Measurements from ENCODE around the gene JAZF1. TPM values are rescaled to one million over a fixed set of nuclear protein-coding genes. Genes with fewer than 3 reads are reported as not detected.

JAZF1 gene
- polyA plus RNA-seq, 1 donor, result 11.4 TPM

GRCh38 chr7:28112467-28112866 lies 68.1 kb downstream of the JAZF1 start:
- no peaks in the 10 kb centered on the region for H3K9me3 ChIP-seq (ENCODE audit: control insufficient read depth, low read depth, low read length)
- H3K4me1 ChIP-seq (ENCODE audit: control insufficient read depth, insufficient read depth, low read length), result no peaks in the 10 kb centered on the region
- H3K36me3 ChIP-seq (ENCODE audit: control insufficient read depth, insufficient read depth, low read length), result no peaks in the 10 kb centered on the region
- DNase-seq, result no peak
- no peak overlapping the region for H3K27ac ChIP-seq (ENCODE audit: low read length)
- H3K27me3 ChIP-seq (ENCODE audit: control insufficient read depth, insufficient read depth, low read length), result no peaks in the 10 kb centered on the region
- no peak overlapping the region for H3K4me3 ChIP-seq (ENCODE audit: low read length)
- no CpG with 5 or more reads among the region's 3 CpGs for WGBS (ENCODE audit: insufficient coverage, low lambda C conversion rate)

GRCh38 chr7:28112012-28112411 lies 68.6 kb downstream of the JAZF1 start:
- Histone ChIP-seq H3K27me3 (ENCODE audit: control insufficient read depth, insufficient read depth, low read length) (no peaks in the 10 kb centered on the region), H3K4me3 (ENCODE audit: low read length) (no peak overlapping the region), H3K9me3 (ENCODE audit: control insufficient read depth, low read depth, low read length) (no peaks in the 10 kb centered on the region), H3K36me3 (ENCODE audit: control insufficient read depth, insufficient read depth, low read length) (no peaks in the 10 kb centered on the region), H3K4me1 (ENCODE audit: control insufficient read depth, insufficient read depth, low read length) (no peaks in the 10 kb centered on the region), H3K27ac (ENCODE audit: low read length) (no peak overlapping the region)
- DNase-seq, result no peak
- WGBS (ENCODE audit: insufficient coverage, low lambda C conversion rate), result 100% methylated on average over 1 of the region's 3 CpGs

- WGBS (ENCODE audit: insufficient coverage, low lambda C conversion rate), result 100% methylated on average over 1 of the region's 4 CpGs
- H3K27ac ChIP-seq (ENCODE audit: low read length), result no peak overlapping the region
- no peaks in the 10 kb centered on the region for H3K27me3 ChIP-seq (ENCODE audit: control insufficient read depth, insufficient read depth, low read length)
- H3K4me3 ChIP-seq (ENCODE audit: low read length), result no peak overlapping the region
- H3K36me3 ChIP-seq (ENCODE audit: control insufficient read depth, insufficient read depth, low read length), result no peaks in the 10 kb centered on the region
- no peak for DNase-seq
- no peaks in the 10 kb centered on the region for H3K4me1 ChIP-seq (ENCODE audit: control insufficient read depth, insufficient read depth, low read length)
- H3K9me3 ChIP-seq (ENCODE audit: control insufficient read depth, low read depth, low read length), result no peaks in the 10 kb centered on the region
These were observed 70.1 kb downstream of the JAZF1 start for GRCh38 chr7:28110427-28111012.

GRCh38 chr7:28108747-28109146 lies 71.8 kb downstream of the JAZF1 start:
- no peaks in the 10 kb centered on the region for H3K36me3 ChIP-seq (ENCODE audit: control insufficient read depth, insufficient read depth, low read length)
- no peaks in the 10 kb centered on the region for H3K9me3 ChIP-seq (ENCODE audit: control insufficient read depth, low read depth, low read length)
- H3K27ac ChIP-seq (ENCODE audit: low read length), result no peak overlapping the region
- H3K4me3 ChIP-seq (ENCODE audit: low read length), result no peak overlapping the region
- no peak for DNase-seq
- WGBS (ENCODE audit: insufficient coverage, low lambda C conversion rate), result 80% methylated on average over 1 of the region's 3 CpGs
- H3K27me3 ChIP-seq (ENCODE audit: control insufficient read depth, insufficient read depth, low read length), result no peaks in the 10 kb centered on the region
- H3K4me1 ChIP-seq (ENCODE audit: control insufficient read depth, insufficient read depth, low read length), result no peaks in the 10 kb centered on the region

- no peaks in the 10 kb centered on the region for H3K27me3 ChIP-seq (ENCODE audit: control insufficient read depth, insufficient read depth, low read length)
- no peaks in the 10 kb centered on the region for H3K9me3 ChIP-seq (ENCODE audit: control insufficient read depth, low read depth, low read length)
- no peak overlapping the region for H3K4me3 ChIP-seq (ENCODE audit: low read length)
- no peak overlapping the region for H3K27ac ChIP-seq (ENCODE audit: low read length)
- no peaks in the 10 kb centered on the region for H3K4me1 ChIP-seq (ENCODE audit: control insufficient read depth, insufficient read depth, low read length)
- no CpG with 5 or more reads among the region's 3 CpGs for WGBS (ENCODE audit: insufficient coverage, low lambda C conversion rate)
- DNase-seq, result no peak
- H3K36me3 ChIP-seq (ENCODE audit: control insufficient read depth, insufficient read depth, low read length), result no peaks in the 10 kb centered on the region
These were observed 72.6 kb downstream of the JAZF1 start for GRCh38 chr7:28107960-28108359.

- Histone ChIP-seq H3K36me3 (ENCODE audit: control insufficient read depth, insufficient read depth, low read length) (no peaks in the 10 kb centered on the region), H3K27ac (ENCODE audit: low read length) (no peak overlapping the region), H3K9me3 (ENCODE audit: control insufficient read depth, low read depth, low read length) (no peaks in the 10 kb centered on the region), H3K4me3 (ENCODE audit: low read length) (no peak overlapping the region), H3K4me1 (ENCODE audit: control insufficient read depth, insufficient read depth, low read length) (no peaks in the 10 kb centered on the region), H3K27me3 (ENCODE audit: control insufficient read depth, insufficient read depth, low read length) (no peaks in the 10 kb centered on the region)
- DNase-seq, result no peak
- WGBS (ENCODE audit: insufficient coverage, low lambda C conversion rate), result 80% methylated on average over 1 of the region's 6 CpGs
These were observed 74.2 kb downstream of the JAZF1 start for GRCh38 chr7:28106321-28106829.

GRCh38 chr7:28105234-28105633 lies 75.4 kb downstream of the JAZF1 start:
- Histone ChIP-seq H3K4me3 (ENCODE audit: low read length) (no peak overlapping the region), H3K27me3 (ENCODE audit: control insufficient read depth, insufficient read depth, low read length) (no peaks in the 10 kb centered on the region), H3K36me3 (ENCODE audit: control insufficient read depth, insufficient read depth, low read length) (no peaks in the 10 kb centered on the region), H3K27ac (ENCODE audit: low read length) (no peak overlapping the region), H3K4me1 (ENCODE audit: control insufficient read depth, insufficient read depth, low read length) (no peaks in the 10 kb centered on the region), H3K9me3 (ENCODE audit: control insufficient read depth, low read depth, low read length) (no peaks in the 10 kb centered on the region)
- DNase-seq, result no peak
- WGBS (ENCODE audit: insufficient coverage, low lambda C conversion rate), result 89% methylated on average over 1 of the region's 6 CpGs

GRCh38 chr7:28104811-28105210 lies 75.8 kb downstream of the JAZF1 start:
- WGBS (ENCODE audit: insufficient coverage, low lambda C conversion rate), result 80% methylated on average over 1 of the region's 4 CpGs
- H3K4me1 ChIP-seq (ENCODE audit: control insufficient read depth, insufficient read depth, low read length), result no peaks in the 10 kb centered on the region

GRCh38 chr7:28104041-28104541 lies 76.5 kb downstream of the JAZF1 start:
- no peaks in the 10 kb centered on the region for H3K36me3 ChIP-seq (ENCODE audit: control insufficient read depth, insufficient read depth, low read length)
- no peaks in the 10 kb centered on the region for H3K9me3 ChIP-seq (ENCODE audit: control insufficient read depth, low read depth, low read length)
- no peak overlapping the region for H3K27ac ChIP-seq (ENCODE audit: low read length)
- DNase-seq, result no peak
- no peak overlapping the region for H3K4me3 ChIP-seq (ENCODE audit: low read length)
- no peaks in the 10 kb centered on the region for H3K27me3 ChIP-seq (ENCODE audit: control insufficient read depth, insufficient read depth, low read length)
- WGBS (ENCODE audit: insufficient coverage, low lambda C conversion rate), result 80% methylated on average over 1 of the region's 3 CpGs
- H3K4me1 ChIP-seq (ENCODE audit: control insufficient read depth, insufficient read depth, low read length), result no peaks in the 10 kb centered on the region

More at GRCh38 chr7:28104811-28105210, 75.8 kb downstream of the JAZF1 start:
- H3K9me3 ChIP-seq (ENCODE audit: control insufficient read depth, low read depth, low read length), result no peaks in the 10 kb centered on the region
- H3K27me3 ChIP-seq (ENCODE audit: control insufficient read depth, insufficient read depth, low read length), result no peaks in the 10 kb centered on the region
- DNase-seq, result no peak
- no peak overlapping the region for H3K27ac ChIP-seq (ENCODE audit: low read length)
- H3K36me3 ChIP-seq (ENCODE audit: control insufficient read depth, insufficient read depth, low read length), result no peaks in the 10 kb centered on the region
- H3K4me3 ChIP-seq (ENCODE audit: low read length), result no peak overlapping the region

GRCh38 chr7:28102797-28103196 lies 77.8 kb downstream of the JAZF1 start:
- Histone ChIP-seq H3K36me3 (ENCODE audit: control insufficient read depth, insufficient read depth, low read length) (no peaks in the 10 kb centered on the region), H3K27me3 (ENCODE audit: control insufficient read depth, insufficient read depth, low read length) (no peaks in the 10 kb centered on the region), H3K27ac (ENCODE audit: low read length) (no peak overlapping the region), H3K9me3 (ENCODE audit: control insufficient read depth, low read depth, low read length) (no peaks in the 10 kb centered on the region), H3K4me3 (ENCODE audit: low read length) (no peak overlapping the region), H3K4me1 (ENCODE audit: control insufficient read depth, insufficient read depth, low read length) (no peaks in the 10 kb centered on the region)
- peak in 1 of 2 donors; percentile 33 for DNase-seq
- WGBS (ENCODE audit: insufficient coverage, low lambda C conversion rate), result 71% methylated on average over 3 of the region's 6 CpGs

GRCh38 chr7:28096713-28097112 lies 83.9 kb downstream of the JAZF1 start:
- WGBS (ENCODE audit: insufficient coverage, low lambda C conversion rate), result no CpG with 5 or more reads among the region's 3 CpGs
- Histone ChIP-seq H3K4me3 (ENCODE audit: low read length) (no peak overlapping the region), H3K9me3 (ENCODE audit: control insufficient read depth, low read depth, low read length) (no peaks in the 10 kb centered on the region), H3K27ac (ENCODE audit: low read length) (no peak overlapping the region), H3K36me3 (ENCODE audit: control insufficient read depth, insufficient read depth, low read length) (no peaks in the 10 kb centered on the region), H3K27me3 (ENCODE audit: control insufficient read depth, insufficient read depth, low read length) (no peaks in the 10 kb centered on the region), H3K4me1 (ENCODE audit: control insufficient read depth, insufficient read depth, low read length) (no peaks in the 10 kb centered on the region)
- peak in 1 of 2 donors; percentile 39 for DNase-seq

Measured in large intestine (tissue), 3 donors.